Testis (tissue), 3 donors: ENCODE data around the gene PSMA5. TPM values are rescaled to one million over a fixed set of nuclear protein-coding genes. Genes with fewer than 3 reads are reported as not detected.
"Not testable (repeated sequence)": the region's sequence is repeated elsewhere in the genome, so short reads cannot be mapped to it uniquely, and the experiment has no call there.

Experiments
- DNase-seq: peaks from one replicate; pipeline ENCODE4 v3.0.0-alpha.2; 2019
- H3K27ac ChIP-seq, 2 donors: fragments of 200-600 bp; sonication (generic); one replicate each; pipeline ENCODE4 v1.5.1; 2019
- H3K27me3 ChIP-seq: fragments of 200-600 bp; sonication (generic); one replicate; pipeline ENCODE4 v1.5.1; 2019
- H3K36me3 ChIP-seq: fragments of 200-600 bp; sonication (generic); one replicate; pipeline ENCODE4 v1.5.1; 2017; ENCODE audit warnings: low read depth; ENCODE audit errors: missing control alignments
- H3K4me1 ChIP-seq: fragments of 200-600 bp; sonication (generic); one replicate; pipeline ENCODE4 v1.5.1; 2019
- H3K4me3 ChIP-seq, 2 donors: fragments of 200-600 bp; sonication (generic); one replicate each; pipeline ENCODE4 v1.5.1; 2017 to 2019
- H3K9me3 ChIP-seq: fragments of 200-600 bp; sonication (generic); one replicate; pipeline ENCODE4 v1.5.1; 2017
- CTCF ChIP-seq, 3 experiments: fragments of 450-650 bp in 2 of 3; fragments of 200-600 bp in 1 of 3; sonication (generic) in 1 of 3; IDR thresholded peaks; one replicate each; pipeline ENCODE4 v1.5.1; 2016 to 2019; ENCODE audit warnings: antibody characterized with exemption in 3 of 3, mild to moderate bottlenecking in 2 of 3, moderate library complexity in 1 of 3
- POLR2A ChIP-seq: fragments of 450-650 bp; IDR thresholded peaks from one replicate; pipeline ENCODE4 v1.6.1; 2017; ENCODE audit warnings: antibody characterized with exemption, mild to moderate bottlenecking, moderate library complexity
- WGBS, 2 donors: methylation state at CpG; one replicate each; pipeline ENCODE4 v1.1.5; 2018; 5-methylcytosine and 5-hydroxymethylcytosine counted together
- intact Hi-C: fragments of 100-400 bp; cut with DNase I; formaldehyde crosslinking; loops from one replicate; pipeline ENCODE4 v1.15.1; 2023; ENCODE audit warnings: low total_unique reads
- polyA plus RNA-seq: library from polyadenylated mRNA; stranded (reverse); fragments of 350-450 nt; fragmentation: Illumina TruSeq; extraction: RNeasy Lipid Tissue Mini Kit (QIAGEN cat#74804); gene quantifications from one replicate; pipeline ENCODE4 v1.2.3, GENCODE V29; 2014; ENCODE audit warnings: low read depth, low replicate concordance; ENCODE audit not compliant: insufficient read depth
- total RNA-seq, 2 donors: library from RNA; depleted of rRNA; stranded (reverse); fragments of >200 nt; gene quantifications; one replicate each; pipeline ENCODE4 v1.2.3, GENCODE V29; 2016

The PSMA5 gene
- total and polyA plus RNA-seq, 3 donors from 2014 or later, result 30.9 to 72.0 (median 56.9) TPM

GRCh38 chr1:109383087-109383779 is 43.0 kb downstream of the PSMA5 start:
- H3K27ac ChIP-seq, result peak overlapping the region; percentile 5 to 76
- intact Hi-C loops, result loop anchor here (10.0 kb wide), 1 partner anchor 78 kb away; the partner anchor contains the start of gene MYBPHL
- H3K27me3 ChIP-seq, result no peaks in the 10 kb centered on the region
- peaks cover 18% of the 10 kb centered on the region for H3K4me1 ChIP-seq
- DNase-seq, result no peak
- no peak overlapping the region for H3K4me3 ChIP-seq
- 61 to 64% methylated on average over 2 of the region's 2 CpGs for WGBS, 2 donors
- no peaks in the 10 kb centered on the region for H3K9me3 ChIP-seq
- no peaks in the 10 kb centered on the region for H3K36me3 ChIP-seq
- TF ChIP-seq CTCF (IDR thresholded peaks at IDR 0.05) (no peak), POLR2A (no peak)

- peaks cover 18% of the 10 kb centered on the region for H3K4me1 ChIP-seq
- WGBS, 2 donors, result 48 to 71% methylated on average over 2 of the region's 2 CpGs
- peak overlapping the region in 1 of 2 donors; percentile 76 for H3K27ac ChIP-seq
Observed at GRCh38 chr1:109381573-109381972, 44.7 kb downstream of the PSMA5 start.

GRCh38 chr1:109379907-109380306 is 46.3 kb downstream of the PSMA5 start:
- Histone ChIP-seq H3K27ac (no peak overlapping the region), H3K36me3 (no peaks in the 10 kb centered on the region), H3K4me1 (peaks cover 7% of the 10 kb centered on the region), H3K4me3 (no peak overlapping the region), H3K9me3 (no peaks in the 10 kb centered on the region), H3K27me3 (no peaks in the 10 kb centered on the region)
- DNase-seq, result no peak
- TF ChIP-seq CTCF (IDR thresholded peaks at IDR 0.05) (no peak), POLR2A (no peak)
- 78 to 90% methylated on average over 3 of the region's 3 CpGs for WGBS, 2 donors
- intact Hi-C loops, result loop anchor here (10.0 kb wide), 1 partner anchor 75 kb away; the partner anchor contains the start of gene MYBPHL

More at GRCh38 chr1:109381573-109381972, 44.7 kb downstream of the PSMA5 start:
- no peaks in the 10 kb centered on the region for H3K36me3 ChIP-seq
- H3K4me3 ChIP-seq, result no peak overlapping the region
- no peaks in the 10 kb centered on the region for H3K27me3 ChIP-seq
- DNase-seq, result no peak
- TF ChIP-seq CTCF (IDR thresholded peaks at IDR 0.05), result no peak
- TF ChIP-seq POLR2A, result no peak
- no peaks in the 10 kb centered on the region for H3K9me3 ChIP-seq
- intact Hi-C loops, result loop anchor here (10.0 kb wide), 1 partner anchor 77 kb away; the partner anchor contains the start of gene MYBPHL

- Histone ChIP-seq H3K4me3 (no peak overlapping the region), H3K9me3 (no peaks in the 10 kb centered on the region), H3K27ac (no peak overlapping the region), H3K27me3 (no peaks in the 10 kb centered on the region), H3K4me1 (peaks cover 7% of the 10 kb centered on the region), H3K36me3 (no peaks in the 10 kb centered on the region)
- intact Hi-C loops, result no loop called here
- 75 to 78% methylated on average over 3 of the region's 3 CpGs for WGBS, 2 donors
- no peak for TF ChIP-seq POLR2A
- TF ChIP-seq CTCF (IDR thresholded peaks at IDR 0.05), result no peak
- no peak for DNase-seq
Observed at GRCh38 chr1:109379422-109379821, 46.8 kb downstream of the PSMA5 start.

GRCh38 chr1:109377698-109378097 is 48.5 kb downstream of the PSMA5 start:
- H3K9me3 ChIP-seq, result no peaks in the 10 kb centered on the region
- no peak overlapping the region for H3K4me3 ChIP-seq
- H3K27me3 ChIP-seq, result no peaks in the 10 kb centered on the region
- H3K4me1 ChIP-seq, result peaks cover 12% of the 10 kb centered on the region
- no peak overlapping the region for H3K27ac ChIP-seq
- no peaks in the 10 kb centered on the region for H3K36me3 ChIP-seq
- no peak for TF ChIP-seq CTCF (IDR thresholded peaks at IDR 0.05)
- TF ChIP-seq POLR2A, result no peak
- no peak for DNase-seq
- WGBS, 2 donors, result 87 to 97% methylated on average over 4 of the region's 4 CpGs
- intact Hi-C loops, result no loop called here

- peaks cover 34% of the 10 kb centered on the region for H3K4me1 ChIP-seq
- peak overlapping the region; percentile 60 to 79 for H3K27ac ChIP-seq
- DNase-seq, H3K27me3 ChIP-seq, H3K36me3 ChIP-seq, H3K9me3 ChIP-seq, intact Hi-C loops, H3K4me3 ChIP-seq: not testable (repeated sequence)
- WGBS, 2 donors, result 83 to 92% methylated on average over 2 of the region's 2 CpGs
Observed at GRCh38 chr1:109373696-109374095, 52.6 kb downstream of the PSMA5 start.
